Peyer's patch (tissue), 4 donors: ENCODE measurements around the gene PROM2. TPM values are rescaled to one million over a fixed set of nuclear protein-coding genes. Genes with fewer than 3 reads are reported as not detected.

Source experiments
- DNase-seq, 3 donors: peaks; one replicate each; pipeline ENCODE4 v3.0.0-alpha.2; 2017 to 2019
- H3K27ac ChIP-seq, 4 donors: fragments of 200-600 bp; sonication (generic); one replicate each; pipeline ENCODE4 v1.5.1; 2016 to 2019
- H3K27me3 ChIP-seq, 2 donors: fragments of 200-600 bp; sonication (generic); one replicate each; pipeline ENCODE4 v1.5.1; 2019
- H3K36me3 ChIP-seq, 3 donors: fragments of 200-600 bp; sonication (generic); one replicate each; pipeline ENCODE4 v1.5.1; 2016 to 2019
- H3K4me1 ChIP-seq, 4 donors: fragments of 200-600 bp; sonication (generic); one replicate each; pipeline ENCODE4 v1.5.1; 2016 to 2019
- H3K4me3 ChIP-seq, 4 donors: fragments of 200-600 bp; sonication (generic); 1 replicate in 3 of 4; 2 replicates in 1 of 4; pipeline ENCODE4 v1.5.1; 2016 to 2019; ENCODE audit warnings: mild to moderate bottlenecking in 1 of 4
- H3K9me3 ChIP-seq, 4 donors: fragments of 200-600 bp; sonication (generic); one replicate each; pipeline ENCODE4 v1.5.1; 2016 to 2019; ENCODE audit warnings: mild to moderate bottlenecking in 1 of 4
- CTCF ChIP-seq, 6 experiments: fragments of 450-650 bp in 4 of 6; fragments of 200-600 bp in 2 of 6; sonication (generic) in 1 of 6; IDR thresholded peaks; one replicate each; pipeline ENCODE4 v1.5.1; 2017 to 2019; ENCODE audit warnings: antibody characterized with exemption in 6 of 6, mild to moderate bottlenecking in 3 of 6, moderate library complexity in 1 of 6
- POLR2A ChIP-seq, 2 donors: fragments of 450-650 bp; IDR thresholded peaks; one replicate each; pipeline ENCODE4 v1.5.1; 2017; ENCODE audit warnings: antibody characterized with exemption in 2 of 2, mild to moderate bottlenecking in 2 of 2, moderate library complexity in 2 of 2
- total RNA-seq, 4 donors: library from RNA; depleted of rRNA; stranded (reverse); fragments of >200 nt; gene quantifications; one replicate each; pipeline ENCODE4 v1.1.0, GENCODE V29; 2016

Gene PROM2
- total RNA-seq, 4 donors from 2014 or later: 13.1 to 68.9 (median 39.2) TPM

- H3K4me1 ChIP-seq: peaks cover 0 to 8% (median 0%) of the 10 kb centered on the region in 4 donors
- TF ChIP-seq CTCF (IDR thresholded peaks at IDR 0.05) (no peak), POLR2A (IDR thresholded peaks at IDR 0.05) (no peak)
- DNase-seq: peak in 2 of 3 donors; percentile 4 to 37
- H3K4me3 ChIP-seq: no peak overlapping the region
- H3K27me3 ChIP-seq: no peaks in the 10 kb centered on the region
- H3K27ac ChIP-seq: no peak overlapping the region
- no peaks in the 10 kb centered on the region for H3K36me3 ChIP-seq
- H3K9me3 ChIP-seq: no peaks in the 10 kb centered on the region
Measured at GRCh38 chr2:95270541-95271081, 3.6 kb upstream of the PROM2 start.

- Histone ChIP-seq H3K4me1 (peaks cover 0 to 8% (median 0%) of the 10 kb centered on the region in 4 donors), H3K4me3 (no peak overlapping the region), H3K27me3 (no peaks in the 10 kb centered on the region), H3K36me3 (no peaks in the 10 kb centered on the region), H3K9me3 (no peaks in the 10 kb centered on the region), H3K27ac (no peak overlapping the region)
- no peak for TF ChIP-seq CTCF (IDR thresholded peaks at IDR 0.05)
- no peak for TF ChIP-seq POLR2A (IDR thresholded peaks at IDR 0.05)
- DNase-seq: peak in 1 of 3 donors; percentile 11
Measured at GRCh38 chr2:95271381-95271971, 2.8 kb upstream of the PROM2 start.

- Histone ChIP-seq H3K9me3 (no peaks in the 10 kb centered on the region), H3K27ac (no peak overlapping the region), H3K36me3 (no peaks in the 10 kb centered on the region), H3K4me1 (peaks cover 0 to 14% (median 0%) of the 10 kb centered on the region in 4 donors), H3K27me3 (no peaks in the 10 kb centered on the region), H3K4me3 (no peak overlapping the region)
- DNase-seq: no peak
- TF ChIP-seq POLR2A (IDR thresholded peaks at IDR 0.05) (no peak), CTCF (IDR thresholded peaks at IDR 0.05) (no peak)
Measured at GRCh38 chr2:95272299-95272751, 1.9 kb upstream of the PROM2 start.

- no peak overlapping the region for H3K27ac ChIP-seq
- peak in 1 of 3 donors; percentile 22 for DNase-seq
- no peaks in the 10 kb centered on the region for H3K36me3 ChIP-seq
- no peaks in the 10 kb centered on the region for H3K27me3 ChIP-seq
- H3K4me1 ChIP-seq: peaks cover 0 to 15% (median 0%) of the 10 kb centered on the region in 4 donors
- H3K4me3 ChIP-seq: no peak overlapping the region
- no peak for TF ChIP-seq CTCF (IDR thresholded peaks at IDR 0.05)
- TF ChIP-seq POLR2A (IDR thresholded peaks at IDR 0.05): no peak
- H3K9me3 ChIP-seq: no peaks in the 10 kb centered on the region
Measured at GRCh38 chr2:95272781-95273180, 1.5 kb upstream of the PROM2 start.

GRCh38 chr2:95273566-95274290 is 521 bp upstream of the PROM2 start:
- DNase-seq: no peak
- Histone ChIP-seq H3K9me3 (no peaks in the 10 kb centered on the region), H3K36me3 (no peaks in the 10 kb centered on the region), H3K4me1 (peaks cover 0 to 15% (median 0%) of the 10 kb centered on the region in 4 donors), H3K4me3 (no peak overlapping the region), H3K27ac (peak overlapping the region in 1 of 4 donors; percentile 64), H3K27me3 (no peaks in the 10 kb centered on the region)
- TF ChIP-seq POLR2A (IDR thresholded peaks at IDR 0.05): no peak

- TF ChIP-seq POLR2A (IDR thresholded peaks at IDR 0.05): no peak
- TF ChIP-seq CTCF (IDR thresholded peaks at IDR 0.05): no peak
- Histone ChIP-seq H3K4me3 (peak overlapping the region in 2 of 4 donors; percentile 14 to 38), H3K9me3 (no peaks in the 10 kb centered on the region), H3K27me3 (no peaks in the 10 kb centered on the region), H3K36me3 (peaks cover 0 to under 1% (median 0%) of the 10 kb centered on the region in 3 donors), H3K4me1 (peaks cover 0 to 15% (median 0%) of the 10 kb centered on the region in 4 donors), H3K27ac (peak overlapping the region in 1 of 4 donors; percentile 64)
- DNase-seq: peak in 2 of 3 donors; percentile 40 to 46
Measured at GRCh38 chr2:95275151-95275515, 884 bp downstream of the PROM2 start.
